GM12878 (cell line): ENCODE results near the gene NDUFV2. TPM values are rescaled to one million over a fixed set of nuclear protein-coding genes. Genes with fewer than 3 reads are reported as not detected.

Experiments used
- CBX5 ChIP-seq: sonication (generic); IDR thresholded peaks from 2 replicates; pipeline ENCODE4 v1.6.1; 2016; ENCODE audit warnings: low read depth, moderate library complexity, mild to moderate bottlenecking, inconsistent platforms
- HDAC2 ChIP-seq: fragments of 200-600 bp; sonication (generic); IDR thresholded peaks from 2 replicates; pipeline ENCODE4 v1.6.1; 2017
- HDAC6 ChIP-seq: fragments of 200-600 bp; sonication (generic); IDR thresholded peaks from one replicate; pipeline ENCODE4 v1.8.0; 2017; ENCODE audit warnings: antibody characterized with exemption; ENCODE audit not compliant: unreplicated experiment
- IRF4 ChIP-seq: IDR thresholded peaks from 2 replicates; pipeline ENCODE4 v1.6.1; 2011; ENCODE audit warnings: low read depth, low read length
- KDM1A ChIP-seq: fragments of 200-600 bp; sonication (generic); IDR thresholded peaks from 2 replicates; pipeline ENCODE4 v1.6.1; 2016; ENCODE audit warnings: borderline replicate concordance
- MYC ChIP-seq: IDR thresholded peaks from 2 replicates; pipeline ENCODE4 v1.6.1; 2011; ENCODE audit warnings: mild to moderate bottlenecking, low read length, moderate library complexity, inconsistent platforms; ENCODE audit not compliant: insufficient read depth, insufficient replicate concordance, insufficient read length, severe bottlenecking
- POLR2AphosphoS5 ChIP-seq: IDR thresholded peaks from 2 replicates; pipeline ENCODE4 v1.6.1; 2011; ENCODE audit warnings: mild to moderate bottlenecking, low read length, inconsistent platforms
- RAD21 ChIP-seq: IDR thresholded peaks from 2 replicates; pipeline ENCODE4 v1.6.1; 2011; ENCODE audit warnings: mild to moderate bottlenecking, low read depth, low read length, moderate library complexity; ENCODE audit not compliant: insufficient read depth
- RBBP5 ChIP-seq: fragments of 200-600 bp; sonication (generic); conservative IDR thresholded peaks from 2 replicates; pipeline ENCODE4 v1.6.1; 2016
- SIX5 ChIP-seq: IDR thresholded peaks from 2 replicates; pipeline ENCODE4 v1.6.1; 2011; ENCODE audit warnings: mild to moderate bottlenecking, low read depth, low read length, moderate library complexity; ENCODE audit not compliant: severe bottlenecking
- STAT1 ChIP-seq: fragments of 450-650 bp; conservative IDR thresholded peaks from 2 replicates; pipeline ENCODE4 v1.6.1; 2014; ENCODE audit warnings: antibody characterized with exemption, mild to moderate bottlenecking
- SUPT20H ChIP-seq: IDR thresholded peaks from 2 replicates; pipeline ENCODE4 v1.6.1; 2011; ENCODE audit warnings: low read depth, mild to moderate bottlenecking, low read length, moderate library complexity, borderline replicate concordance; ENCODE audit not compliant: control insufficient read depth
- TAF1 ChIP-seq: IDR thresholded peaks from 2 replicates; pipeline ENCODE4 v1.6.1; 2011; ENCODE audit warnings: mild to moderate bottlenecking, low read depth, low read length, borderline replicate concordance
- TCF3 ChIP-seq: IDR thresholded peaks from 2 replicates; pipeline ENCODE4 v1.6.1; 2012; ENCODE audit warnings: low read depth, mild to moderate bottlenecking, low read length, borderline replicate concordance; ENCODE audit not compliant: insufficient read depth
- ZSCAN29 ChIP-seq: fragments of 450-650 bp; IDR thresholded peaks from 2 replicates; pipeline ENCODE4 v1.6.1; 2017; ENCODE audit warnings: mild to moderate bottlenecking, moderate library complexity
- polyA plus RNA-seq, 11 experiments: library from polyadenylated mRNA; depleted of rRNA in 4 of 11; unstranded in 6 of 11; stranded (reverse) in 5 of 11; fragments of >200 nt; fragmentation: Nextera tagmentation in 4 of 11; fragmentation: Illumina TruSeq in 1 of 11; extraction: Ambion mirVana in 4 of 11; extraction: Trizol in 1 of 11; gene quantifications; 1 replicate in 1 of 11; 2 replicates in 10 of 11; pipeline versions ENCODE4 v1.2.1 to v1.2.3, GENCODE V29; 2011 to 2016; ENCODE audit warnings: inconsistent platforms in 2 of 11, missing spikeins in 2 of 11, low read depth in 1 of 11
- total RNA-seq, 4 experiments: library from RNA; depleted of rRNA in 3 of 4; stranded (reverse); fragments of >200 nt in 3 of 4; fragmentation: Illumina TruSeq in 1 of 4; extraction: Trizol in 1 of 4; gene quantifications; 2 replicates each; pipeline versions ENCODE4 v1.2.1 to v1.2.3, GENCODE V29; 2013 to 2021
- TF ChIP-seq, protein P1 (sequence below): fragments of 450-650 bp; IDR thresholded peaks from 2 replicates; pipeline ENCODE4 v1.6.1; 2016; ENCODE audit warnings: mild to moderate bottlenecking, moderate library complexity, borderline replicate concordance
- TF ChIP-seq, protein P2 (sequence below), 3 experiments: IDR thresholded peaks in 2 of 3; conservative IDR thresholded peaks in 1 of 3; 2 replicates each; pipeline ENCODE4 v1.5.1; 2011; ENCODE audit warnings: low read depth in 3 of 3, low read length in 3 of 3, mild to moderate bottlenecking in 3 of 3, control low read depth in 2 of 3, moderate library complexity in 2 of 3, inconsistent platforms in 1 of 3, mixed read lengths in 1 of 3; ENCODE audit not compliant: control insufficient read depth in 2 of 3, insufficient read depth in 1 of 3; ENCODE audit errors: extremely low read depth in 1 of 3
- TF ChIP-seq, protein P3 (sequence below): fragments of 450-650 bp; IDR thresholded peaks from 2 replicates; pipeline ENCODE4 v1.6.1; 2016; ENCODE audit warnings: mild to moderate bottlenecking
- TF ChIP-seq, protein P4 (sequence below): fragments of 450-650 bp; IDR thresholded peaks from 2 replicates; pipeline ENCODE4 v1.6.1; 2017; ENCODE audit warnings: antibody characterized with exemption, mild to moderate bottlenecking, moderate library complexity

Gene NDUFV2
- total and polyA plus RNA-seq, 10 of the 15 experiments (the other 5 are each of a cell fraction or from before 2014, with no cell fraction given), result 236 to 590 (median 321) TPM

DNA sequence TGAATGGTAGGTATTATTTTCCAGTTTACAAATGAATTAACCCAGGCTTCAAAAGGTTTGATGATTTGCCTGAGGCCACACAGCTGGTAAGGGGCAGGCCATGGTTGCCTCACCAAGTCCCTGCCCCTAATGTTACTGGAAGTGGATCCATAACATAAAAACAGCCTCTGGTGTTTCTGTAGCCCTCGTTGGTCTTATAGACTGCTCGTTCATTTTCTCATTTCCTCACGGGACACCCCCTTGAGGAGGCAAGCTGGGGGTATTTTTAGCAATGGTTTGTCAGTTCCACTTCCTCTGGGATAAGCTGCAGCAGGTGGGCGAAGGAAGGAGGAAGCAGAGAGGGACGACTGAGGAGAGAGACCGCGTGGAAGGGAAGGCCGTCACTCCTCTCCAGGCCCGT, 32.9 kb upstream of the NDUFV2 start (continued):
- TF ChIP-seq, protein P1, sequence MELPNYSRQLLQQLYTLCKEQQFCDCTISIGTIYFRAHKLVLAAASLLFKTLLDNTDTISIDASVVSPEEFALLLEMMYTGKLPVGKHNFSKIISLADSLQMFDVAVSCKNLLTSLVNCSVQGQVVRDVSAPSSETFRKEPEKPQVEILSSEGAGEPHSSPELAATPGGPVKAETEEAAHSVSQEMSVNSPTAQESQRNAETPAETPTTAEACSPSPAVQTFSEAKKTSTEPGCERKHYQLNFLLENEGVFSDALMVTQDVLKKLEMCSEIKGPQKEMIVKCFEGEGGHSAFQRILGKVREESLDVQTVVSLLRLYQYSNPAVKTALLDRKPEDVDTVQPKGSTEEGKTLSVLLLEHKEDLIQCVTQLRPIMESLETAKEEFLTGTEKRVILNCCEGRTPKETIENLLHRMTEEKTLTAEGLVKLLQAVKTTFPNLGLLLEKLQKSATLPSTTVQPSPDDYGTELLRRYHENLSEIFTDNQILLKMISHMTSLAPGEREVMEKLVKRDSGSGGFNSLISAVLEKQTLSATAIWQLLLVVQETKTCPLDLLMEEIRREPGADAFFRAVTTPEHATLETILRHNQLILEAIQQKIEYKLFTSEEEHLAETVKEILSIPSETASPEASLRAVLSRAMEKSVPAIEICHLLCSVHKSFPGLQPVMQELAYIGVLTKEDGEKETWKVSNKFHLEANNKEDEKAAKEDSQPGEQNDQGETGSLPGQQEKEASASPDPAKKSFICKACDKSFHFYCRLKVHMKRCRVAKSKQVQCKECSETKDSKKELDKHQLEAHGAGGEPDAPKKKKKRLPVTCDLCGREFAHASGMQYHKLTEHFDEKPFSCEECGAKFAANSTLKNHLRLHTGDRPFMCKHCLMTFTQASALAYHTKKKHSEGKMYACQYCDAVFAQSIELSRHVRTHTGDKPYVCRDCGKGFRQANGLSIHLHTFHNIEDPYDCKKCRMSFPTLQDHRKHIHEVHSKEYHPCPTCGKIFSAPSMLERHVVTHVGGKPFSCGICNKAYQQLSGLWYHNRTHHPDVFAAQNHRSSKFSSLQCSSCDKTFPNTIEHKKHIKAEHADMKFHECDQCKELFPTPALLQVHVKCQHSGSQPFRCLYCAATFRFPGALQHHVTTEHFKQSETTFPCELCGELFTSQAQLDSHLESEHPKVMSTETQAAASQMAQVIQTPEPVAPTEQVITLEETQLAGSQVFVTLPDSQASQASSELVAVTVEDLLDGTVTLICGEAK, result no peak
- TF ChIP-seq, protein P2, sequence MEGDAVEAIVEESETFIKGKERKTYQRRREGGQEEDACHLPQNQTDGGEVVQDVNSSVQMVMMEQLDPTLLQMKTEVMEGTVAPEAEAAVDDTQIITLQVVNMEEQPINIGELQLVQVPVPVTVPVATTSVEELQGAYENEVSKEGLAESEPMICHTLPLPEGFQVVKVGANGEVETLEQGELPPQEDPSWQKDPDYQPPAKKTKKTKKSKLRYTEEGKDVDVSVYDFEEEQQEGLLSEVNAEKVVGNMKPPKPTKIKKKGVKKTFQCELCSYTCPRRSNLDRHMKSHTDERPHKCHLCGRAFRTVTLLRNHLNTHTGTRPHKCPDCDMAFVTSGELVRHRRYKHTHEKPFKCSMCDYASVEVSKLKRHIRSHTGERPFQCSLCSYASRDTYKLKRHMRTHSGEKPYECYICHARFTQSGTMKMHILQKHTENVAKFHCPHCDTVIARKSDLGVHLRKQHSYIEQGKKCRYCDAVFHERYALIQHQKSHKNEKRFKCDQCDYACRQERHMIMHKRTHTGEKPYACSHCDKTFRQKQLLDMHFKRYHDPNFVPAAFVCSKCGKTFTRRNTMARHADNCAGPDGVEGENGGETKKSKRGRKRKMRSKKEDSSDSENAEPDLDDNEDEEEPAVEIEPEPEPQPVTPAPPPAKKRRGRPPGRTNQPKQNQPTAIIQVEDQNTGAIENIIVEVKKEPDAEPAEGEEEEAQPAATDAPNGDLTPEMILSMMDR (IDR thresholded peaks at IDR 0.05 in 2 of 3, conservative IDR thresholded peaks at IDR 0.05 in 1 of 3; ENCODE audit: control insufficient read depth in 2 of 3, extremely low read depth in 1 of 3, insufficient read depth in 1 of 3, low read depth in 3 of 3, low read length in 3 of 3), result no peak
- TF ChIP-seq KDM1A (no peak), IRF4 (peak; percentile 70), TAF1 (no peak), RBBP5 (no peak), RAD21 (no peak), HDAC2 (no peak), SIX5 (no peak), STAT1 (no peak), TCF3 (peak; percentile 67; the same call in 1 of the 2 replicates), SUPT20H (no peak), HDAC6 (no peak), MYC (no peak), POLR2AphosphoS5 (no peak), ZSCAN29 (no peak), CBX5 (no peak)
- TF ChIP-seq, protein P3, sequence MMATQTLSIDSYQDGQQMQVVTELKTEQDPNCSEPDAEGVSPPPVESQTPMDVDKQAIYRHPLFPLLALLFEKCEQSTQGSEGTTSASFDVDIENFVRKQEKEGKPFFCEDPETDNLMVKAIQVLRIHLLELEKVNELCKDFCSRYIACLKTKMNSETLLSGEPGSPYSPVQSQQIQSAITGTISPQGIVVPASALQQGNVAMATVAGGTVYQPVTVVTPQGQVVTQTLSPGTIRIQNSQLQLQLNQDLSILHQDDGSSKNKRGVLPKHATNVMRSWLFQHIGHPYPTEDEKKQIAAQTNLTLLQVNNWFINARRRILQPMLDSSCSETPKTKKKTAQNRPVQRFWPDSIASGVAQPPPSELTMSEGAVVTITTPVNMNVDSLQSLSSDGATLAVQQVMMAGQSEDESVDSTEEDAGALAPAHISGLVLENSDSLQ, result no peak
- TF ChIP-seq, protein P4, sequence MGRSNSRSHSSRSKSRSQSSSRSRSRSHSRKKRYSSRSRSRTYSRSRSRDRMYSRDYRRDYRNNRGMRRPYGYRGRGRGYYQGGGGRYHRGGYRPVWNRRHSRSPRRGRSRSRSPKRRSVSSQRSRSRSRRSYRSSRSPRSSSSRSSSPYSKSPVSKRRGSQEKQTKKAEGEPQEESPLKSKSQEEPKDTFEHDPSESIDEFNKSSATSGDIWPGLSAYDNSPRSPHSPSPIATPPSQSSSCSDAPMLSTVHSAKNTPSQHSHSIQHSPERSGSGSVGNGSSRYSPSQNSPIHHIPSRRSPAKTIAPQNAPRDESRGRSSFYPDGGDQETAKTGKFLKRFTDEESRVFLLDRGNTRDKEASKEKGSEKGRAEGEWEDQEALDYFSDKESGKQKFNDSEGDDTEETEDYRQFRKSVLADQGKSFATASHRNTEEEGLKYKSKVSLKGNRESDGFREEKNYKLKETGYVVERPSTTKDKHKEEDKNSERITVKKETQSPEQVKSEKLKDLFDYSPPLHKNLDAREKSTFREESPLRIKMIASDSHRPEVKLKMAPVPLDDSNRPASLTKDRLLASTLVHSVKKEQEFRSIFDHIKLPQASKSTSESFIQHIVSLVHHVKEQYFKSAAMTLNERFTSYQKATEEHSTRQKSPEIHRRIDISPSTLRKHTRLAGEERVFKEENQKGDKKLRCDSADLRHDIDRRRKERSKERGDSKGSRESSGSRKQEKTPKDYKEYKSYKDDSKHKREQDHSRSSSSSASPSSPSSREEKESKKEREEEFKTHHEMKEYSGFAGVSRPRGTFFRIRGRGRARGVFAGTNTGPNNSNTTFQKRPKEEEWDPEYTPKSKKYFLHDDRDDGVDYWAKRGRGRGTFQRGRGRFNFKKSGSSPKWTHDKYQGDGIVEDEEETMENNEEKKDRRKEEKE, result no peak
